Activated CD8-positive, alpha-beta T cell treated with anti-CD3 and anti-CD28 coated beads for 36 hours (primary cell): ENCODE results near the gene SLC9A9. TPM values are rescaled to one million over a fixed set of nuclear protein-coding genes. Genes with fewer than 3 reads are reported as not detected.
A peak's percentile ranks its signal among the peaks of the same experiment; 100 is the strongest.
"Not testable (repeated sequence)": the region's sequence is repeated elsewhere in the genome, so short reads cannot be mapped to it uniquely, and the experiment has no call there.

Experiments used
- ATAC-seq: fragments of 200-7000 bp; cut with Tn5 transposase; one replicate; pipeline ENCODE4 v1.10.0; 2021; ENCODE audit warnings: mild to moderate bottlenecking, moderate library complexity
- CTCF ChIA-PET: fragments of 350-600 bp; sonication (Branson Sonifier 250); formaldehyde crosslinking; loops from one replicate; lab custom pipeline; 2021; ENCODE audit warnings: antibody characterized with exemption; lab: Charles Lee
- POLR2A ChIA-PET: fragments of 350-600 bp; sonication (Branson Sonifier 250); formaldehyde crosslinking; loops from one replicate; lab custom pipeline; 2021; ENCODE audit warnings: antibody characterized with exemption; lab: Charles Lee
- DNase-seq: peaks from one replicate; pipeline ENCODE4 v3.0.0-alpha.2; 2020
- H3K27ac Mint-ChIP-seq: one replicate; pipeline ENCODE4 v1.8.0; 2021; ENCODE audit warnings: mild to moderate bottlenecking, mixed read lengths
- H3K27me3 Mint-ChIP-seq: one replicate; pipeline ENCODE4 v1.8.0; 2021; ENCODE audit warnings: mixed read lengths
- H3K36me3 Mint-ChIP-seq: one replicate; pipeline ENCODE4 v1.8.0; 2021; ENCODE audit warnings: low read depth, mixed read lengths
- H3K4me1 Mint-ChIP-seq: one replicate; pipeline ENCODE4 v1.8.0; 2021; ENCODE audit warnings: low read depth, mixed read lengths
- H3K4me3 Mint-ChIP-seq: one replicate; pipeline ENCODE4 v1.8.0; 2021; ENCODE audit warnings: mild to moderate bottlenecking, moderate library complexity, mixed read lengths
- H3K9me3 Mint-ChIP-seq: one replicate; pipeline ENCODE4 v1.8.0; 2021; ENCODE audit warnings: mixed read lengths
- CTCF ChIP-seq: fragments of 200-600 bp; IDR thresholded peaks from one replicate; pipeline ENCODE4 v1.8.0; 2022; ENCODE audit warnings: antibody characterized with exemption, mild to moderate bottlenecking
- intact Hi-C: fragments of 100-400 bp; cut with micrococcal nuclease; formaldehyde crosslinking; loops from one replicate; pipeline ENCODE4 v1.10.0; 2022
- total RNA-seq, 2 experiments: library from RNA; stranded (reverse); gene quantifications; one replicate each; pipeline ENCODE4 v1.2.3, GENCODE V29; 2021

The SLC9A9 gene
- total RNA-seq, 2 experiments from 2014 or later: 1.9 to 2.2 TPM

- no peak overlapping the region for H3K27ac Mint-ChIP-seq
- H3K4me1 Mint-ChIP-seq: peaks cover 21% of the 10 kb centered on the region
- H3K9me3 Mint-ChIP-seq: no peaks in the 10 kb centered on the region
- H3K4me3 Mint-ChIP-seq: no peak overlapping the region
- ChIA-PET POLR2A (no interaction called here), CTCF (interaction anchor here (1.0 to 1.3 kb wide), 2 partner anchors 10 to 12 kb away, joined by 3 read pairs; no protein-coding TSS in a partner anchor)
- no peak for ATAC-seq
- H3K36me3 Mint-ChIP-seq: no peaks in the 10 kb centered on the region
- no peaks in the 10 kb centered on the region for H3K27me3 Mint-ChIP-seq
- DNase-seq: no peak
- intact Hi-C loops: loop anchor here (10.0 kb wide), 1 partner anchor 163 kb away; no protein-coding TSS in a partner anchor
- TF ChIP-seq CTCF: no peak
Observed at GRCh38 chr3:143287403-143287802, 560.9 kb downstream of the SLC9A9 start.

GRCh38 chr3:143286392-143287010 is 561.8 kb downstream of the SLC9A9 start:
- no peak for TF ChIP-seq CTCF
- no peaks in the 10 kb centered on the region for H3K27me3 Mint-ChIP-seq
- H3K27ac Mint-ChIP-seq: no peak overlapping the region
- no peak for ATAC-seq
- no peak for DNase-seq
- CTCF ChIA-PET: interaction anchor here (1.3 to 1.9 kb wide), 3 partner anchors 9 to 166 kb away, joined by 3 to 8 read pairs (median 4); no protein-coding TSS in a partner anchor
- intact Hi-C loops: loop anchor here (10.0 kb wide), 1 partner anchor 162 kb away; no protein-coding TSS in a partner anchor
- H3K4me1 Mint-ChIP-seq: peaks cover 29% of the 10 kb centered on the region
- H3K9me3 Mint-ChIP-seq: no peaks in the 10 kb centered on the region
- POLR2A ChIA-PET: interaction anchor here (0.7 kb wide), 1 partner anchor 15 kb away, joined by 3 read pairs; no protein-coding TSS in a partner anchor
- H3K36me3 Mint-ChIP-seq: no peaks in the 10 kb centered on the region
- no peak overlapping the region for H3K4me3 Mint-ChIP-seq

- Mint-ChIP-seq H3K27me3 (no peaks in the 10 kb centered on the region), H3K4me1 (peaks cover 43% of the 10 kb centered on the region), H3K4me3 (no peak overlapping the region), H3K9me3 (no peaks in the 10 kb centered on the region), H3K27ac (peak overlapping the region; percentile 7), H3K36me3 (no peaks in the 10 kb centered on the region)
- CTCF ChIA-PET: interaction anchor here (1.3 kb wide), 1 partner anchor 15 kb away, joined by 4 read pairs; no protein-coding TSS in a partner anchor
- intact Hi-C loops: loop anchor here (10.0 kb wide), 1 partner anchor 159 kb away; no protein-coding TSS in a partner anchor
- peak; percentile 69 for ATAC-seq
- DNase-seq: peak; percentile 34
- TF ChIP-seq CTCF: no peak
- POLR2A ChIA-PET: interaction anchor here (0.6 to 1.0 kb wide), 2 partner anchors 18 to 161 kb away, joined by 3 read pairs; no protein-coding TSS in a partner anchor
Observed at GRCh38 chr3:143283432-143284128, 564.7 kb downstream of the SLC9A9 start.

GRCh38 chr3:143280984-143281383 is 567.3 kb downstream of the SLC9A9 start:
- no peaks in the 10 kb centered on the region for H3K9me3 Mint-ChIP-seq
- H3K27me3 Mint-ChIP-seq: no peaks in the 10 kb centered on the region
- H3K4me1 Mint-ChIP-seq: peaks cover 62% of the 10 kb centered on the region
- intact Hi-C loops: loop anchor here (10.0 kb wide), 1 partner anchor 156 kb away; no protein-coding TSS in a partner anchor
- no peak overlapping the region for H3K27ac Mint-ChIP-seq
- ATAC-seq (no peak), DNase-seq (no peak)
- H3K4me3 Mint-ChIP-seq: no peak overlapping the region
- no peaks in the 10 kb centered on the region for H3K36me3 Mint-ChIP-seq
- POLR2A ChIA-PET: interaction anchor here (1.1 kb wide), 1 partner anchor 66 kb away, joined by 3 read pairs; no protein-coding TSS in a partner anchor
- no peak for TF ChIP-seq CTCF
- CTCF ChIA-PET: interaction anchor here (1.6 kb wide), 1 partner anchor 393 kb away, joined by 5 read pairs; no protein-coding TSS in a partner anchor

- H3K4me3 Mint-ChIP-seq, H3K9me3 Mint-ChIP-seq, H3K36me3 Mint-ChIP-seq, intact Hi-C loops, ATAC-seq, H3K27me3 Mint-ChIP-seq, POLR2A ChIA-PET, DNase-seq, H3K27ac Mint-ChIP-seq: not testable (repeated sequence)
- H3K4me1 Mint-ChIP-seq: peaks cover 64% of the 10 kb centered on the region
- CTCF ChIA-PET: interaction anchor here (1.6 kb wide), 1 partner anchor 395 kb away, joined by 5 read pairs; no protein-coding TSS in a partner anchor
Observed at GRCh38 chr3:143279567-143279966, 568.7 kb downstream of the SLC9A9 start.
